NCI-H2227 (cell line): ENCODE data around the gene MYCN.
A peak's percentile ranks its signal among the peaks of the same experiment; 100 is the strongest.
"Not testable (repeated sequence)": the region's sequence is repeated elsewhere in the genome, so short reads cannot be mapped to it uniquely, and the experiment has no call there.

Experiments
- DNase-seq: peaks from one replicate; lab custom pipeline; 2025; ENCODE audit not compliant: unreplicated experiment; lab: John Stamatoyannopoulos, UW

Gene MYCN

DNA sequence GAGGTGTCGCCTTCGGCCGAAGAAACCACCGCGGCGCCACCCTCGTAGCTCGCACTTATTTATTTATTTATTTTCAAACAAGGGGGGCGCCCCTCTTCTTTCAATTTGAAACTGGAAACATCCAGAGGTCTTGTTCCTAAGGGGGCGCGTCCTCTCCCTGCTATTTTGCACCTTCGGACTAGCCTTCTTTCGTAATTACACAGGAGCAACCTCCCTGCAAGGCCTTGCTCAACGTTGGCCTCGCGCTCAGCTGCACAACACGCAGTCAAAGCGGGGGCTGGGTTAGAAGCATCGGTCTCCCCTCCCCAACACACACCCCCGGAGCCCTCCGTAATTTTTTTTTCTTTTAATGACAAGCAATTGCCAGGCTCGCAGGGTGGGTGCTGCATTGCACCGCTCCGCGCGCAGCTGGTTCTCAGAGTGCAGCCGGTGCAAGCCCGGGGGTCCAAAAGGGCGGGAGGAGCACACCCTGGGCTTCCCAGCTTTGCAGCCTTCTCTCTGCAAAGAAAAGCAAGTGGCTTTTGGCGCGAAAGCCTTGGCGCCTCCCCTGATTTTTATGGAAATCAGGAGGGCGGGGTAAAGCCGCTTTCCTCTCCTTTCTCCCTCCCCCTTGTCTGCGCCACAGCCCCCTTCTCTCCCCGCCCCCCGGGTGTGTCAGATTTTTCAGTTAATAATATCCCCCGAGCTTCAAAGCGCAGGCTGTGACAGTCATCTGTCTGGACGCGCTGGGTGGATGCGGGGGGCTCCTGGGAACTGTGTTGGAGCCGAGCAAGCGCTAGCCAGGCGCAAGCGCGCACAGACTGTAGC lies at the start of gene MYCN:
TSS of gene MYCN (plus strand) at position 697 of the 807 bp plus-strand sequence. CDS start 1,515 bp downstream, outside the sequence.
- peak; percentile 96 for DNase-seq

DNA sequence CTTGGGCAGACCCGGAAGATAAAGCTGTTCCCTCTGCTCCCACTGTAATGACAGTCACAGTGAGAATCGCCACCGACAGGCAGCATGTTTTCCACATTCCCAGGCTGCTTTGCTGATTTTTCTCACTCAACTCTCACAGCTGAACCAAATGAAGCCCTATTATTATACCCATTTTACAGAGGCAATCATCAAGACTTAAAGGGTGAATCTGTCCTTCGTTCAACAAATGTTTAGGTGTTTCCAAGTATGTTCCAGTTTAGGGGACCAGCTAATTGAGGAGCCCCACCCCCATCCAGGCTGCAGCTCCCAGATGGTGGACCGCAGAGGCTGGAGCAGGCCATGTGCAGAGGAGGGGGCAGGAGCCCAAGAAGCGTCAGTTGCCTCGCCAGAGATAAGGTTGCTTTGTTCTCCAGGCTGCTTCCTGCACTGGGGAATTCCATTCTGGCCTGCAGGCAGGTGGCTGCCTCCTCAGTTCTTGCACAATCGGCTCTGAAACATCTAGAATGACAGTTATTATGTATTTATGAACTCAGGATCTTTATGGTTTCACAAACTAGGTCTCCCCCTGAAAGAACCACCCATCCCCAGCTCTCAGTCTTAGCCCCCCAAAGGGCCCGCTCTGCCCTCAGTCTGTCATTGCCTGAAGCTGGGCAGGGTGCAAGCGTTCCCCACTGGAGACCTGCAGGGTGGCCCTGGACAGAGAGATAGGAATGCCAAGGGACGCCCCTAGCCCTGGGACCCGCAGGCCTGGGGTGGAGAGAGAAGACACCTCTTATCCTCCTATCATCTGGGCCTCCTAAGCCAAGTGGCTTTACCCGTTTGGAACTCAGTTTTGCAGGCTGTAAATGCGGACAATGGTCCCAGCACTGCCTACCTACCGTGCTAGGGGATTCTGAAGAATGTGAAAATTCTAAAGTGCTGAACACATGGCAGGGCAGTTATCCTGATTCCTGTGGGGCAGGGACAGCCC lies 49.1 kb upstream of the MYCN start:
- no peak for DNase-seq

DNA sequence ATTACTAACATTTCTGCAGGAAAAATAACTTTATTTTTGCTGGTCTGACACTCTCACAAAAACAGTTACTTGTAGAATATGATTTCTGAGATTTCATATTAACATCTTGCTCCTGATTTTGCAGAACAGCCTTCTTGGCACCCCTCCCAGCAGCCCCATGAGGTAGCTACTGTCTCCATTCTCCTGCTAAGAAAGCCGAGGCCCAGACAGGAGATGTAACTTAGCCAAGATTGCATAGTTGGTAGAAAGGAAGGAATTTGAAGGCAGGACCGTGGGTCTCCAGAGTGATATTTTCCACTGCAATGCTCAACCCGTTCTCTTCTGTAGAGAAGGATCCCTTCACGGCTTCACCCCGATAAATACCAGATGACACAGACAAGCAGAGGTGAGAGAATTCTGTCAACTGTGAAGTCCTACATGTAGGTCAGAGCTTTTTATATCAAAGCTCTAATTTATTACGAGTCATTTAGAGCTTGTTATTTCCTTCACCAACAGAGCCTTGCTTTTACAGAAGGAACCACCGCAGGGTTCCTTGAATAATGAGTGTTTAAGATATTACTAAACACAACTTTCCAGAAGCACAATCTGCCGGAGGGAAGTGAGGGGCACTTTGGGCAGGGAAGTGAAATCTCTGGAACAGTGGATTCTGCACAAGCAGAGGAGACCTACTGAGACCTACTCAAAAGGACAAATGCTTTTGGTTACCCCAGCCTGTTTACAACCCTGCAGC lies 48.0 kb upstream of the MYCN start:
- DNase-seq: peak; percentile 27

DNA sequence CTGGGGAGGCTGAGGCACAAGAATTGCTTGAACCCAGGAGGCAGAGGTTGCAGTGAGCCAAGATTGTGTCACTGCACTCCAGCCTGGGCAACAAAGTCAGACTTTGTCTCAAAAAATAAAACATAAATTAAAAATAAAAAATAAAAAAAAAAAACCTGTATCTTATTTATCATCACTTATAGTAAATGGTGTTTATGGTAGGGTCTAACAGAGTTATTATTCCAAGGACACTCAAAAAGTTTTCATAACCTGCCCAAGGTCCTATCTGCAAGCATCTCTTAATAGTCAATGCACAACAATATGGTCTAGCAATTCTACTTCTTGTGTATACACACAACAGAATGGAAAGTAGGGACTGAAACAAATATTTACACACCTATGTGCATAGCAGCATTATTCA lies 47.3 kb upstream of the MYCN start:
- no peak for DNase-seq

DNA sequence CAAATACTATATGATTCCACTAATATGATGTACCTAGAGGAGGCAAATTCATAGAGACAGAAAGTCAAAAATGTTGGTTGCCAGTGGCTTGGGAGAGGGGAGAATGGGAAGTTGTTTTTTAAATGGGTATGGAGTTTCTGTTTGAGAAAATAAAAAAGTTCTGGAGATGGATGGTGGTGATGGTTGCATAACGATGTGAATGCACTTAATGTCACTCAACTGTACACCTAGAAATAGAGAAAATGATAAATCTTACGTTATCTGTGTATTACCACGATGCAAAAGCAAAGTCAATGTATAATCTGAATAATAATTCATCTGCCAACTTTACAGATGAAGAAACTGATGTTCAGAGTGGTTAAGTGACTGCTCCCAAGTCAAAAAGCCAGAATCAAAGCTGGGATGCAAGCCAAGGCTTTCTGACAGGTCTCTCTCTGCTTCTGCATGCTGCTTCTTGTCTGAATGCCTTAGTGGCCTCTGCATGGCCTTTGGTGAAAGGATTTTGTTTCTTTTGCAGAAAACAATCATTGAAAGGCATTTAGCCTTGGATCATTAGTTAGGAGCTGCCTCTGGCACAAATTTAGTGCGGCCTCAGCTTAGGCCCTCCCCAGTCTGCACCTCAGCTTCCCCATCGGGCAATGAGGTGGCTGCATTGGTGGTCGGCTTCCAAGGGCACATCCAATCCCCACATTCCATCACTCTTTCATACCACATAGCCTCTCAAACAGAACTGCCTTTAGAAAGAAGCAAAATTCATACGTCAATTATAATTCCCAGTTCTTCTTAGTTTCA lies 46.5 kb upstream of the MYCN start:
- DNase-seq: no peak

DNA sequence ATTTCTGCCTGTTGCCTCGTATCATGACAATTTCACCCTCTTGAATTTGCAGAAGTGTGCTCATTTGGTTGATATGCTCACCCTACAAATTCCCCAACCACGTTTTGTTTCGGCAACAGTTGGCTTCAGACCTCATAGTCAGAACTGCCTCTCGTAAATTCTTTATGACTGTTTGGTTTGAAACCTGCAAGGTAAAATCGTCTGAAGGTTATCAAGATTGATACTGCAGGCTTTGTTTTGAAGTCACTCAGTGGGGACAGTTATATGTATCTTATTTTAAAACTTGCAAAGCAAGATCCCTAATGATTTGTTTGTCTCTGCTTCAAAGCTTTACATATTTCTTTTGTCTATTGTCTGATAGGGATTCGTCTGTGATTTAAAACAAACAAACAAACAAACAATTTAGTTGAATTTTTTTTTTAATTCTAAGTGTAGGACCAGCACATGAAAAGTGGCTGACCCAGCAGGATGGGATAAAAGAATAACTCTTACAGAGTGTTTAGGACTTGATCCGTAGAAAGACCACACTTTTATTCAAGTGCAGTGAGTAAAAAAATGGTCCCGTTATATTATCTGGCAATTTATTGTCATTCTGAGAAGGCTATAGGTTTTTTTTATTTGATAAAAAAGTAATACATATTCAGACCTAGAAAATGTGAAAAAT lies 45.7 kb upstream of the MYCN start:
- no peak for DNase-seq

DNA sequence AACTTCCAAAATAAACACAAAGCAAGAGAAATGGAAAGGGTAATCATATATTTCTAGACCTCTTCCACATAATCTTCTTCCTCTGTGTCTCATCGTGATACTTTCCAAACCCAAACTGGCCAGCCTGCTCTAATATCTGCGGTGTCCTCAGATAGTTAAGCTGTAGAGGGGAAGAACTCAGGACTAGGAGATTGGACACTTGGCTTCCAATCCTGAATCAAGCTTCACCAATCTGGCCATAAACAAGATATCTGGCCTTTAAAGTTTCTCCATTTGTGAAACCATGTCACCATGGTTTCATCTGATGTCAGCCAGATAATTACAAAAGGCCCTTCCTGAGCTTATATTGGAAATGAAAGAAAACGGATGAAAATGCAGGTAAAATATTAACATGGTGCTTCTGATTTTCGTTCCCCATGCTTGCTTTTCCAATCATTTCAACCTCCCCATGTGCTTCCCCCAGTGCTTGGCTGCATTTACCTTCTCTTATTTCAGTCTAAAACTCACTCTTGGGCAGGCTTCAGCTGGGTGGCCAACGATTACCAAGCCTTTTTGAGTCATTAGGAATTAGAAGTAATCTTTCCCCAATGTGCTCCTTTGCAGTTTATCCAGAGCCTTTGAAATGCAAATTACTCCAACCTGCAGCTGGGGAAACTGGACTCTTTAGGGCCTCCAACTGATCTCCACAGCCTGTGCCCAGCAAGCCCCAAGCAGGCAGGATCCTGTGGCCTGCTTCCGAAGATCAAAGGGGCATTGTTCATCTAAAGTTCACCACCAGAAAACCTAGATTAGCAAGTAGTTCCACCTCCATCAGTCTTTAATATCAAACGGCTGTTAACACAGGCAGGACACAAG lies 44.5 kb upstream of the MYCN start:
- no peak for DNase-seq

DNA sequence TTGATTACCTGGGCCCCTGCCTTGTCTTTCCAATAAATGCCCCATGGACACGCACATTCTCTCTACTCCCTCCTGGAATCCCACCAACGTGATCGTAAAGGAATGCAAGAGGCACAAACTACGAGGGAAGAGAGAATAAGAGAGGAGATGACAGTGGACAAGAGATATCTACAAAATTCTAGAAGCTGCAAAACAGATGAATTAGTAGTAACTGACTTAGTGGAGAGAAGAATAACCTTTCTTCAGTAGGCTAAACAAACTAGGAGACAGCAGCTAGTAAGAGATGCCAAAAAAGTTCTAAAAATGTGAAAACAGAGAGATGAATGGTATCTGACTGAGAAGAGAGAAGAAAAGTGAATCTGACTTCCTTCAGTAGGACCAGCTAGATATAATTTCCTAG lies 43.5 kb upstream of the MYCN start:
- no peak for DNase-seq

DNA sequence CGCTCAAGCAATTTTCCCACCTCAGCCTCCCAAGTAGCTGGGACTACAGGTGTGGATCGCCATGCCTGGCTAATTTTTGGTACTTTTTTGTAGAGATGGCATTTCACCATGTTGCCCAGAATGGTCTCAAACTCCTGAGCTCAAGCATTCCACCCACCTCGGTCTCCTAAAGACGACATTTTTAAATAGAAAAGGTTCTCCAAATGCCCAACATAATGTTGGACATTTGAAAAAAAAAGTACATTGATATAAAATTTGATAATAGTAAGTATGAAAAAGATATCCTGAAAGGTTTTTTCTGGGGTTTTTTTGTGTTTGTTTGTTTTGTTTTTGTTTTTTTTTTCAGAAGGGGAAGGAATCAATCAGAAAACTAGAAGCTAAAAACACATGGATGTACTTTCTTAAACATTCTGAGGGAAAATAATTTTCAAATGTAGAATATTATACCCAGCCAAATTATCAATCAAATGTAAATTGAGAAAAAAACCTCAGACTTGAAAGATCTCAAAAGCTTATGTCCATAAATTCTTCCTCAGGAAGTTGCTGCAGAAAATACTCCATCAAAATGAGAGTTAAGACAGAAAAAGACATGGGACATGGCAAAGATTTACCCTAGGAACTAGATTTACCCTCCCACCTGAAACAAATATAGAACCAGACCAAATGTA lies 42.8 kb upstream of the MYCN start:
- DNase-seq: no peak

DNA sequence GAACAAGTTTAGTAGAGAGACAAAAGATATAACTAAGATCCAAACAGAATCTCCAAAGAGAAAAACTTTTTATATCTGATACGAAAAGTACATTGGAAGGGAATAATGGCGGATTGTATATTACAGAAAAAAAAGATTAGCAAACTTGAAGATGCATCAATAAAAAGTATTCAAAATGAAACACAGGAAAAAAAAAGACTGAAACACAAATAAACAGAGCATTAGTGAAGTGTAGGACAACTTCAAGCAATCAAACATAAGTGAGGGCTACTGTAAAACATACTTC lies 41.1 kb upstream of the MYCN start:
- DNase-seq: no peak

DNA sequence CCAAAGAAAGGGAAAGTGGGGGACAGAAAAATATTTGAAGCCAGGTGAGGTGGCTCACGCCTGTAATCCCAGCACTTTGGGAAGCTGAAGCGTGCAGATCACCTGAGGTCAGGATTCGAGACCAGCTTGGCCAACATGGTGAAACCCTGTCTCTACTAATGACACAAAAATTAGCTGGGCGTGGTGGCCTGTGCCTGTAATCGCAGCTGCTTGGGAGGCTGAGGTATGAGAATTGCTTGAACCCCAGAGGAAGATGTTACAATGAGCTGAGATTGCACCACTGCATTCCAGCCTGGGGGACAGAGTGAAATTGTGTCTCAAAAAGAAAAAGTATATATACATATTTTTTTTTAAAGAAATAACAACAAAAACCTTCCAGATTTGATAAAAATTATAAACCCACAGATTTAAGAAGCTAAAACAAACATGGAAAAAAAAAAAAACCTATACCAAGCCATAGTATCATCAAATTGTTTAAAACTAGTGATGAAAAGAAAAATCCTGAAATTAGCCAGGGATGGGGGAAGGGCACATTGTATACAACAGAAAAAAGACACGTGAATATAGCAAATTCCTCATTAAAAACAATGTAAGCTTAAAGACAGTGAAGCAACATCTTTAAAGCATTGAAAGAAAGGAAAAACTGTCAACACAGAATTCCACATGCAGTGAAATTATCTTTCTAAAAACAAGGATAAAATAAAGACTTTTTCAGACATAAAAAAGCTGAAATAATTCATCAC lies 40.4 kb upstream of the MYCN start:
- DNase-seq: no peak

DNA sequence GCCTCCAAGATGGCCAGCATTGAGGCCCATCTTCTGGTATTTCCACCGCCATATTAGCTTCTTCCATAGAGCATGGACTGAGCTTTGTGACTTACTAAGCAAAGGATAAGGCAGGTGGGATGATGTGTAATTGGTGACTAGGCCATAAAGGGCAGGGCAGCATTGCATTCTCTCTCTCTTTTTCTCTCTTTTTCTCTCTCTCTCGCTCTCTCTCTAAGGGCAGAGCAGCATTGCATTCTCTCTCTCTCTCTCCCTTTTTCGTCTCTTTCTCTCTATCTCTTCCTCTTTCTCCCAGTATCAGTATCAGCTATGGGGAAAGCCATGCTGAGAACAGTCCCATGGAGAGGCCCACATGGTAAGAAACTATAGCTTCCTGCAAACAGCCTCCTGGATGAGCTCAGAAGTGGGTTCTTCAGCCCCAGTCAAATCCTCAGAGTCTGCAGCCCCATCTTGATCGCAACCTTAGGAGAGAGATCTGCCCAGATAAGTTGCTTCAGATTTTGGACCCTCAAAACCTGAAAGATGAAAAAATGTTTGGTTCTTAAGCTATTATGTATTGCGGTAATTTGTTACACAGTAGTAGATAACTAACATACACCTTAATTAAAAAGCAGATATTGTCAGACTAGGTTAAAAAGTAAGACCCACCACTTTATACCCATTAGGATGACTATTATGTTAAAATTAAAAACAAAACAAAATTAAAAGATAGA lies 39.1 kb upstream of the MYCN start:
- no peak for DNase-seq

DNA sequence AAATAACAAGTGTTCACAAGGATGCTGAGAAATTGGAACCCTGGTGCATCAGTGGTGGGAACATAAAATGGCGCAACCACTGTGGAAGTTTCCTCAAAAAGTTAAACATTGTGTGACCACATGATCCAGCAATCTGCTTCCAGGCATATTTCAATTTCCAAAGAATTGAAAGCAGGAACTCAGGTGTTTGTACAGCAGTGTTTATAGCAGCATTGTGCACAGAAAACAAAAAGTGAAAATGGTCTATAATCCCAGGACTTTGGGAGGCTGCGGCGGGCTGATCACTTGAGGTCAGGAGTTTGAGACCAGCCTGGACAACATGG lies 38.6 kb upstream of the MYCN start:
- DNase-seq: no peak

DNA sequence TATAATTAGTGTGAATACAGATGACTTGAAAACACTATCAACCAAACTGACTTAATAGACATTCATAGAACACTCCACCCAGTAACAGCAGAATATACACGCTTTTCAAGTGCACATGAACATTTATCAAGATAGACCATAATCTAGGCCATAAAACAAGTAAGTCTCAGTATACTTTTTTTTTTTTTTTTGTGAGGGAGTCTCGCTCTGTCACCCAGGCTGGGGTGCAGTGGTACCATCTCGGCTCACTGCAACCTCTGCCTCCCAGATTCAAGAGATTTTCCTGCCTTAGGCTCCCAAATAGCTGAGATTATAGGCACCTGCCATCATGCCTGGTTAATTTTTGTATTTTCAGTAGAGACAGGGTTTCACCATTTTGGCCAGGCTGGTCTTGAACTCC lies 36.4 kb upstream of the MYCN start:
- DNase-seq: not testable (repeated sequence)

DNA sequence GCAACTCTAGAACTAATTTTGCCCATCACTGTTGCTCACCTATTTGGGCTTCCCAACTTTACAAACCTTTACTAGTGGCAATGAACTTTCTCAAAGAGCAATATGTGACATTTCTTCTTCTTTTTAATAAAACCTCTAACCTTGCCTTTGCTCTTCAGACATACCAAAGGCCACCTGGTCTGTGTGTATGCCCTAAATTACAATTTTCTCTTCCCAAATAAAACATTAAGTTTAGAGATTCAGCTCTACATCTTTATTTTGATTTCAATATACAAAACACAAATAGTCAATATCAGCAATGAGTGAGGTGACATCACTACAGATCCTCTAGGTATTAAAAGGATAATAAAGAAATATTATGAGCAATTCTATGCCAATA lies 35.1 kb upstream of the MYCN start:
- no peak for DNase-seq

DNA sequence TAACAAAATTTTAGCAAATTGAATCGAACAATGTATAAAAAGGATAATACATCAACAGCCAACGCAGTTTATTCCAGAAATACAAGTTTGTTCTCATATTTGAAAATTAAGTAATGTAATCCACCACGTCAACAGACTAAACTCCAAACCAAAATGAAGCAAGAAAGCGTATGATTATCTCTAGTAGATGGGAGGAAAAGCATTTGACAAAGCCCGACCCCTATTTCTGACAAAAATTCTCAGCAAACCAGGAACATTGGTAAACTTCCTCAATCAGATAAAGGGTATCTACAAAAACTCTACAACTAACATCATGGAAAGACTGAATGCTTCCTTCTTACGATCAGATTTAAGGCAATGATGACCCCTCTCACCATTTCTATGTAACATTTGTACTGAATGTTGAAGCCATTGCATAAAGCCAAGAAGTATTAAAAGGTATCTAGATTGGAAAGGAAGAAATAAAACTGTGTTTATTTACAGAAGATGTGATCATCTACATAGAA lies 34.3 kb upstream of the MYCN start:
- DNase-seq: no peak

DNA sequence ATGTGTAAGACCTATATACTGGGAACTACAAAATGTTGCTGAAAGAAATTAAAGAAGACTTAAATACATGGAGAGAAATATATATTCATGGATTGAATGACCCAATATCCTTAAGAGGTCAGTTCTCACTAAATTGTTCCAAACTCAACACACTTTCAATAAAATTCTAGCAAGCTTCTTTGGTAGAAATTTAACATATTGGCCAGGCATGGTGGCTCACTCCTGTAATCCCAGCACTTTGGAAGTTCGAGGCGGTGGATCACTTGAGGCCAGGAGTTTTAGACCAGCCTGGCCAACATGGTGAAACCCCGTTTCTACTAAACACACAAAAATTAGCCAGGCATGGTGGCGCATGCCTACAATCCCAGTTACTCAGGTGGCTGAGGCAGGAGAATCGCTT lies 33.6 kb upstream of the MYCN start:
- DNase-seq: no peak
